PFSK-1 (cell line): ENCODE measurements around the gene ARHGAP10.

Source experiments
- POLR2AphosphoS5 ChIP-seq: IDR thresholded peaks from 2 replicates; pipeline ENCODE4 v1.6.1; 2012; ENCODE audit warnings: low read depth, mild to moderate bottlenecking, control low read depth, low read length, moderate library complexity
- TF ChIP-seq, protein P1 (sequence below), 2 experiments: IDR thresholded peaks; 2 replicates each; pipeline versions ENCODE4 v1.6.1 to v1.8.0; 2011 to 2012; ENCODE audit warnings: low read depth in 2 of 2, low read length in 2 of 2, control low read depth in 1 of 2, inconsistent platforms in 1 of 2, mild to moderate bottlenecking in 1 of 2, moderate library complexity in 1 of 2; ENCODE audit not compliant: insufficient read depth in 1 of 2

DNA sequence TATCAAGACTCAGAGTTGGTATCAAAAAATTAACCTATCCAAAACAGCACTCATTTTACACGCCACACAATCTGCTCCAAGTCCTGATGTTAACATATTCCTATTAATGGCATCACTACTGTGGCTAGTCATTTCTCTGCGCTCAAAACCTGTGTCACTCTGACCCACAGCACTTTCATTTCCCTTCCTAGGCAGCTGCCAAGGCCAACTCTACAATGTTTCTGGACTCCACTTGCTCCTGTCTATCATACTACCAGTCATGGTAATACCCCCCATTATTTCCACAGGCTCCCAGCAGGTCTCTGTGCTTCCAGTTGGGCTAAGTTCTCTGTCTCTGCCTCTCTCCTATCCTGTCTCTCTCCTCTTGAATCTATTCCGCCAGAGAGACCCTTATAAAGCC lies 386.7 kb downstream of the ARHGAP10 start:
- no peak for TF ChIP-seq POLR2AphosphoS5
- TF ChIP-seq, protein P1, sequence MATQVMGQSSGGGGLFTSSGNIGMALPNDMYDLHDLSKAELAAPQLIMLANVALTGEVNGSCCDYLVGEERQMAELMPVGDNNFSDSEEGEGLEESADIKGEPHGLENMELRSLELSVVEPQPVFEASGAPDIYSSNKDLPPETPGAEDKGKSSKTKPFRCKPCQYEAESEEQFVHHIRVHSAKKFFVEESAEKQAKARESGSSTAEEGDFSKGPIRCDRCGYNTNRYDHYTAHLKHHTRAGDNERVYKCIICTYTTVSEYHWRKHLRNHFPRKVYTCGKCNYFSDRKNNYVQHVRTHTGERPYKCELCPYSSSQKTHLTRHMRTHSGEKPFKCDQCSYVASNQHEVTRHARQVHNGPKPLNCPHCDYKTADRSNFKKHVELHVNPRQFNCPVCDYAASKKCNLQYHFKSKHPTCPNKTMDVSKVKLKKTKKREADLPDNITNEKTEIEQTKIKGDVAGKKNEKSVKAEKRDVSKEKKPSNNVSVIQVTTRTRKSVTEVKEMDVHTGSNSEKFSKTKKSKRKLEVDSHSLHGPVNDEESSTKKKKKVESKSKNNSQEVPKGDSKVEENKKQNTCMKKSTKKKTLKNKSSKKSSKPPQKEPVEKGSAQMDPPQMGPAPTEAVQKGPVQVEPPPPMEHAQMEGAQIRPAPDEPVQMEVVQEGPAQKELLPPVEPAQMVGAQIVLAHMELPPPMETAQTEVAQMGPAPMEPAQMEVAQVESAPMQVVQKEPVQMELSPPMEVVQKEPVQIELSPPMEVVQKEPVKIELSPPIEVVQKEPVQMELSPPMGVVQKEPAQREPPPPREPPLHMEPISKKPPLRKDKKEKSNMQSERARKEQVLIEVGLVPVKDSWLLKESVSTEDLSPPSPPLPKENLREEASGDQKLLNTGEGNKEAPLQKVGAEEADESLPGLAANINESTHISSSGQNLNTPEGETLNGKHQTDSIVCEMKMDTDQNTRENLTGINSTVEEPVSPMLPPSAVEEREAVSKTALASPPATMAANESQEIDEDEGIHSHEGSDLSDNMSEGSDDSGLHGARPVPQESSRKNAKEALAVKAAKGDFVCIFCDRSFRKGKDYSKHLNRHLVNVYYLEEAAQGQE (IDR thresholded peaks at IDR 0.05; ENCODE audit: insufficient read depth in 1 of 2, low read depth in 2 of 2, low read length in 2 of 2): no peak
